NOMO-1 treated with dmso at 0.1 percent for 144 hours (cell line): ENCODE measurements around the gene PEX5L.
"Not testable (repeated sequence)": the region's sequence is repeated elsewhere in the genome, so short reads cannot be mapped to it uniquely, and the experiment has no call there.

ENCODE experiments used
- DNase-seq: peaks from one replicate; lab custom pipeline; 2025; ENCODE audit not compliant: unreplicated experiment; lab: John Stamatoyannopoulos, UW

Gene PEX5L

DNA sequence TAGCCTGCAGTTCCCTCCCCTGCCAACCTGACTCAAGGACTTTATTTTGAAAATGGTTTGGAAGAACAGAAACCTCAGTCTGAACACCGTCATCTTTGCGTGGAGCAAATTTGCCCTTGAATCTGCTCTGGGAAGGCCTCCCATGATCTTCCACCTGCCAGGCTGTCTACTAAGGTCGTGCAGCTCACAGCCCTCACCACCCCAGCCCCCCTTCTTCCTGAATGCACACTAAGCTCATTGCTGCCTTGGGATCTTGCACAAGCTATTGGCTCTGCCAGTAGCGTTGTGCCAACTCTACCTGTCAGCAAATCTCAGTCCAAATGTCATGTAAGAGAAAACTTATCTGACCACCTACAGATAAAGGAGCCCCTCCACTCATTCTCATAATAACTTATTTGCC, 242.4 kb downstream of the PEX5L start:
- no peak for DNase-seq

DNA sequence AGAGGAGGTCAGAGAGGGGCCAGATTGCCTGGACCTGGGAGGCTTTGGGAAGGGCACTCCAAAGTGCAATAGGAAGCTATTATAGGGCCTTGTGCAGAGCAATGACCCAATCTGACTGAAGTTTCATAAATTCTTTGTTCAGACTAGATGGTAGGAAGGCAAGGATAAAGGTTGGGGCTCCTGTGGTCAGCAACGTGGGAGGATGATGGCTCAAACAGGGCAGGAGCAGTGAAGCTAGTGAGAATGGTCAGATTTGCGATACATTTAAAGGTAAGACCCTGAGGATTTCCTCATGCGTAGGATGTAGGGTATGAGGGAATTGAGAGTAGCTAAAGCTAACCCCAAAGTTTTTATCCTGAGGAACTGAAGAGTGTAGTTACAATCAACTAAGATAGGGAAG, 244.9 kb downstream of the PEX5L start:
- DNase-seq: no peak

DNA sequence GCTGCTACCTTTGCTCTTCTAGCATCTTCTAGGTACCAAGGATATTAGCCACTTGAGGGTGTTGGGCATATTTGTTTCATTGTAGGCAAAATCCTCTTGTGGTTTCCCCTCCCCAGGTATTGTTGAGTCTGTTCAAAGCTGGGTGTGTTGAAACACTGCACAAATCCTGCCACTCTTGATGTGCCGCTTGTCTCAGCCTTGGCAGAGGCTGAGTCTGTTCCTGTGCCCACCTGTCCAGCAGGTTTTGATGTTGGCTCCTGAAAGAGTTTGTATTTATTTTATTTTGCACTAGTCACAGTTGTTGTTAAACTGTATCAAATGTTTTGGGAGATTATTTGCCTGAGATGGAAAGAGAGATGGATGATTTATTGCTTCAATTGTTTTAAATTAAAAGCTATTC, 247.7 kb downstream of the PEX5L start:
- no peak for DNase-seq

DNA sequence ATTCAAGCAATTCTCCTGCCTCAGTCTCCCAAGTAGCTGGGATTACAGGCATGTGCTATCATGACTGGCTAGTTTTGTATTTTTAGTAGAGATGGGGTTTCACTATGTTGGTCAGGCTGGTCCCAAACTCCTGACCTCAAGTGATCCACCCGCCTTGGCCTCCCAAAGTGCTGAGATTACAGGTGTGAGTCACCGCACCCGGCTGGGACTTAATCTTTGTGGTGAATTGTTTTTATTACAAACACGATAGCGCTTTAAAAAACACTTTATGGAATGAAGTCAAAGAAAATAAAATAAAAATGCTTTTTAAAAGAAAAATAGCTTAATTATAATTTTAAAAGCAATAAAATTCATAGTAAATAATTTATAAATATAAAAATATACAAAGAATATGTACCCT, 253.9 kb downstream of the PEX5L start:
- DNase-seq: not testable (repeated sequence)

DNA sequence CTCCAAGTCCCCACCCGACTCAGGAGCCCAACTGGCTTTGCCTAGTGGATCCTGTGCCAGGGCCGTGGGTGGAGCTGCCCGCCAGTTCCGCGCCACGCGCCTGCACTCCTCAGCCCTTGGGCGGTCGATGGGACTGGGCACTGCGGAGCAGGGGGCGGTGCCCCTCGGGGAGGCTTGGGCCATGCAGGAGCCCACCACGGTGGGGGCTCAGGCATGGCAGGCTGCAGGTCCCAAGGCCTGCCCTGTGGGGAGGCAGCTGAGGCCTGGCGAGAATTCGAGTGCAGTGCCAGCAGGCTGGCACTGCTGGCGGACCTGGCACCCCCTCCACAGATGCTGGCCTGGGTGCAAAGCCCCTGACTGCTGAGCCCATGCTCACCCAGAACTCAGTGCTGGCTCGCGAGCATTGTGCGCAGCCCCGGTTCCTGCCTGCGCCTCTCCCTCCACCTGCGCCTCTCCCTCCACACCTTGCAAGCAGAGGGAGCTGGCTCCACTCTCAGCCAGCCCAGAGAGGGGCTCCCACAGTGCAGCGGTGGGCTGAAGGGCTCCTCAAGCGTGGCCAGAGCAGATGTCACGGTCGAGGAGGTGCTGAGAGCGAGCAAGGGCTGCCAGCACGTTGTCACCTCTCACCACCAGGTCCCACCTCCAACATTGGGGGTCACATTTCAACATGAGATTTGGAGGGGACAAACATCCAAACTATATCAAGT, 261.2 kb downstream of the PEX5L start:
- no peak for DNase-seq

DNA sequence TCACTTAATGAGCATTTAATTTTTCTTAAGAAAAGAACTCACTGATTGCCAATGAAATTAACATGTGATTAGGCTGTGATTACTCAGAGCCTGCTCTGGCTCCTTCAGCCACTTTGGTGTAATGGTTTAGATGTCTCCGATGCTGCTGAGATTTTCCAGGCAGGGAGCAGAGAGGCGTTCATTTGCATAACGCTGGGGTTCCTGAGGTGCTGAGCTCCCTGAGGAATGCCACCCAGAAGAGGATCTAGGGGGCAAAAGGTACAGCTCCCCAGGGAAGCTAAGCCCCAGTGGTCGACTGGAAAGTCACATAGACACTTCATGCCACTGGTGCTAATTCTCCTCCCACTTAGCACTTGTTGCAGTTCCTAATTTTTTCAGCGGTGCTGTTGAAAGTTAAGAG, 264.4 kb downstream of the PEX5L start:
- no peak for DNase-seq

DNA sequence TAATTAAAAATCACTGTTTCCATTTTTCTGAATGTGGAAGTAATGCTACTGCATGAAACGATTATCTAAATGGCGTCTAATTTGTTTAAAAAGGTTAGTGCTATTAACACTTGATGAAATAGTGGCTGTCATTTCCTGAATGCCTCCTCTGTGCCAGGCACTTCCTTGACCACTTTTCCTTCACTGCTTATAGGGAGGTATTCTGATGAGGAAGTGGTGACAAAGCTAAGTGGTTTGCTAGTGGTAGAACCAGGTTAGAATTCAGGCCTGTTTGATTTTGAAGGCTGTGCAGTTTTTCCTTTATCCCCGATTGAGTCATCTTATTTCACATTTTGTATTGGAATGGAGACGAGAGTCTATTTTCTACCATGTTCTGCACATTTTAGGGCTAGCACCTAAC, 264.9 kb downstream of the PEX5L start:
- DNase-seq: no peak

DNA sequence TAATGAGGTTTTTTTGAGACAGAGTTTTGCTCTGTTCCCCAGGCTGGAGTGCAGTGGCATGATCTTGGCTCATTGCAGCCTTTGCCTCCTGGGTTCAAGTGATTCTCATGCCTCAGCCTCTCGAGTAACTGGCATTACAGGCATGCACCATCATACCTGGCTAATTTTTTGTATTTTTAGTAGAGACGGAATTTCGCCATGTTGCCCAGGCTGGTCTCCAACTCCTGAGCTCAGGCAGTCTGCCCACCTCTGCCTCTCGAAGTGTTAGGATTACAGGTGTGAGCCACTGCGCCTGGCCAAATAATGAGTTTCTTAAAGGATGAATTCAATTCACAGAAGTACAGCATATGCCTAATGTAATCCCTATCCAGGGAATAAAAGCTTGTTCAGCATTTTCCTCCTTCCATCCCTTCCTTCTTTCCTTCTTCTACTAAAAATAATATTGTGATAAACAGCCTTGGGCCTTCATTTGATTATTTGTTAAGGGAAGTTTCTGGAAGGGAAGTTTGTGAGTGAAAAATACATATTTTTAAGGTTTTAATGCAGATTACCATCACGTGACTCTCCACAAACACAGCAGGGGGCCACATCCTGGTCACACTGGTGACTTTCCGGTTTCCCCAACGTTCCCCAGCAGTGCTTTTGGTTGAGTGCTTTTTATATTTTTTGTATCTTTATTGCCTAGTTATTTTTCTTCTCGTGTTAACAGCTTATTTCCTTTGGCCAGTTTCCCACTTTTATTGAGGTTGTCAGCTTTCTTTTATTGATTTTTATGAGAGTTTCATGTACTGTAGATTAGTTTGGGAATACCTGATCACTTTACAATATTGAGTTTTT, 267.1 kb downstream of the PEX5L start:
- no peak for DNase-seq

DNA sequence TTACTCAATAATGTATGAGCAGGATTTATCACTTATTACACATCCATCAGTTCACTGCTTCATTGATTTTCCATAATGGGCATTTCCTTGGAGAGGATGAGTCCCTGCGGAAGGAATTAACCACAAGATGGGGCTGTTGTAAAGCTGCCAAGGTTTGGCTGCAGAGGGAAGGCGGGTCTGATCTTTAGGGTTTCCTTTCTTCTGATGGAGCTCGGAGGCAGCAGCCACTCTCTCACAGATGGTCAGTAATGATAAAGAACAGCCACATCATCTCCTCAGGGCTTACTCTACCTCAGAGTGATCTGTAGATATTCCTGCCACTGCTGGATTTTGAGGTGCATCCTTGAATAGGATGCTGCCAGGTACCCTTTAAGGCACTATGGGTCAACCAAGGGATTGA, 268.7 kb downstream of the PEX5L start:
- DNase-seq: no peak

DNA sequence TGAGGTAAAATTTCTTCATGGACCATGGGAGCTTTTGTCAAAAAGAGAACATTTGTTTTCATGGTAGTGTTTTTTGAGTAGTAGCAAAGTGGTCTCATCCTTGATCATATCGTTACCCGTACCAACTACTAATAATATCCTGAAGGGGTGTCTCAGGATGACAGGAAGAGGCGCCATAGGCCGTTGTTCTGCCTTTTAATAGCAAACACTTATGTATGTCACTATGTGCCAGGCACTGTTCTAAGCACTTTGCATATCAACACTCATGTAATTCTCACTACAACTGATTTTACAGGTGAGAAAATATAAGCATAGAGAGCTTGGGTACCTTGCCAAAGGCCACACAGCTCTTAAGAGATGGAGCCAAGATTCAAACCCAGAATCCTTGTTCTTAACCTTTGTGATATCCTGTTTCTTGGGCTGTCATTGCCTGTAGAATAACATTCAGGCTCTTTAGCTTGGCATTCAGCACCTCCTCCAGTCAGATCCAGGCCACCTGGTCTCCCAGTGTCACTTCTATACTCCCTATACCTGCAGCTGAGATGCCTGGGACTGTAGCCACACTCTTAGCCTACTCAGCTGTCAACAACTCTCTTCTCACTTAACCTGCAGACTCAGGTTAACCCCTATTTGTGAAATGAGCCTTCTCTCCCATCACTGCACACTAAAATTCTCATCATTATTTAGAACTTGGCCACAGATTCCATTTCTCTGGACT, 270.2 kb downstream of the PEX5L start:
- DNase-seq: no peak

DNA sequence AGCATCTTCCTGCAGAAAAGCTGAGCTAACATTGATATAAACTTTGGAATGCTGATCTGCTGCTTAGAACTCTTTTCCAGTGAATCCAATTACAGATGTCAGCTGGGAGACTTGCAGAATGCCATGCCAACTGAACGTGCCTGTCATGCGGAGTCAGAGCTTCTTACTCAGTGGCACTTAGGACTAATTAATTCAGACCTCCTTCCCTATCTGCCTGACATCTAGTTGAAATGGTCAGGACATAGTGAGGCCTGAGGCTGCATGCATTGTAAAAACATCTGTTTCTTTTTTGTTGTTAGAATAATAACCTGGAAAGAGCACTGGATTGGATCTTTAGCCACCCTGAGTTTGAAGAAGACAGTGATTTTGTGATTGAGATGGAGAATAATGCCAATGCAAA, 271.3 kb downstream of the PEX5L start:
- no peak for DNase-seq

DNA sequence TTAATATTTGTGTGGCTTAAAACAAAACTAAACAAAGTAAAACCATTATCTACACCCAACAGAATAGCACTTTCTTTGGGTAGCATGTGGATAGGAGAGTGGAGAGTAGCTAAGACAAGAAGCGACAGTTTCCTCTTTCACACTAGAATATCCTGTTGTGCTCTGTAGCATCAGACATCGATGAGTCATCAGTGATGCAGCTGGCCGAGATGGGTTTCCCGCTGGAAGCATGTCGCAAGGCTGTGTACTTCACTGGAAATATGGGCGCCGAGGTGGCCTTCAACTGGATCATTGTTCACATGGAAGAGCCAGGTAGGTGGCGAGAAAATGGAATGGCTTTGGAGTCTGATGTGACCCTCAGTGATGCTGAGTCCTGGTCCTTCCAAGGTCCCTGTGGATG, 275.8 kb downstream of the PEX5L start:
- no peak for DNase-seq

DNA sequence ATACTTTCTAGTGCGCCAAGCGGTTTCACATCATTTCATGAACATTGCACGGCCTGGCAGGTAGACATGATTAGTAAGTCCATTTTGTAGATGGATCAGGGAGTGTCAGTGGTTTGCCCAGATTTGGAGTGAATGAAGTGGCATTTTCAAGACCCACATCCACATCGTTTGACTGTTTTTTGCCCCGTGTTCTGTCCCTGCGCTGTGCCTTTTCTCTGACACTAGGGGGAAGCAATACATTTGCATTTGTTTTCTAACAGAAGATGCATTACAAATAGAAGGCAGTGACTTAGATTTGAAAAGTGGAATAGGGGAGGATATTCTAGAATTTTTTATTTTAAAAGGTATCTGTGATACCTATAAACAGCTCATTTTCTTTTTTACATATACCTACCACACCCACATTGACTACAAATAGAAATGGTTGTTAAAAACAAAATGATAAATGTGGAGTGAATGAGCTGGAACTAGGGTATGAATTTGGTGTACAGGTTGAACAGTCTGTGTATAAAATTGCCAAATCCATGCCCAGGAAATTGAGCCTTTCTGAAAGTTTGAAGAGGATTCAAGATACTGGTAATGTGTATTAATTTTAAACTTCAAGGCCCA, 285.9 kb downstream of the PEX5L start:
- DNase-seq: peak; percentile 3

DNA sequence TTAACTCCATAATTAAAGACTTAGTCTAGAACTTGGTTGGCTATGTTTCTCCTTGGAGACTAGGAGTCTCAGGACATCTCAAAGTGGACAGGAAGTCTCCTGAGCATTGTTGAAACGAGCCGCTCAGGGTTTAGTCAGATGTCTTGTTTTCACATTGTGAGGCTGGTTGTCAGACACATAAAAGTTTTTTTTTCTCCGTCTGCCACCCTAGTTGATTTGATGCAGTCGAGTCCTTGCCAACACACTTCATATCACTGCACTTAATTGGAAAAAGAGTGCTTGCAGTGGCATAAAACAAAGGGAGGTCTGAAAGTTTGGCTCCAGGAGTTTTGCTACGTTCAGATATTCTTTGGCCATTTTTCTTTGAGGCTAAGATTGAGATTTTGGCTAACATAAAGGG, 291.0 kb downstream of the PEX5L start:
- no peak for DNase-seq

DNA sequence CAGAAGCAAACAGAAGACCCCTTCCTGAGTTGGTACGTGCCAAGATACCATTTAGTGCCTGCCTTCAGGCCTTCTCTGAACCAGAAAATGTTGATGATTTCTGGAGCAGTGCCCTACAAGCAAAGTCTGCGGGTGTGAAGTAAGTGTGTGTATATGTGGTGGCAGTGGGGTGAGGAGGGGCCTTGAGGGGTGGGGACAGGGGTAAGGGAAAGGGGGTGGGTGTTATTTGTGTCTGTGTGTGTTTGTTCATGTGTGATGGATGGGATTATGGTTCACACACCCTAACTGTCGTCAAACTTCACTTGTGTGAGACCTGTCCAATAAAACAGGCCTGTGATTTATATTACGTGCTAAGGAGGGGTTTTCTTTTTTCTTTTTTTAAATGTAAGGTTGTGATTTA, 291.7 kb downstream of the PEX5L start:
- no peak for DNase-seq
